GM18520 (cell line): ENCODE results near the gene GNPTAB.
A peak's percentile ranks its signal among the peaks of the same experiment; 100 is the strongest.
"Not testable (repeated sequence)": the region's sequence is repeated elsewhere in the genome, so short reads cannot be mapped to it uniquely, and the experiment has no call there.

Experiments used
- ATAC-seq: cut with Tn5 transposase; IDR thresholded peaks from one replicate; pipeline ENCODE4 v1.9.1; 2021; ENCODE audit not compliant: unreplicated experiment

GNPTAB gene

DNA sequence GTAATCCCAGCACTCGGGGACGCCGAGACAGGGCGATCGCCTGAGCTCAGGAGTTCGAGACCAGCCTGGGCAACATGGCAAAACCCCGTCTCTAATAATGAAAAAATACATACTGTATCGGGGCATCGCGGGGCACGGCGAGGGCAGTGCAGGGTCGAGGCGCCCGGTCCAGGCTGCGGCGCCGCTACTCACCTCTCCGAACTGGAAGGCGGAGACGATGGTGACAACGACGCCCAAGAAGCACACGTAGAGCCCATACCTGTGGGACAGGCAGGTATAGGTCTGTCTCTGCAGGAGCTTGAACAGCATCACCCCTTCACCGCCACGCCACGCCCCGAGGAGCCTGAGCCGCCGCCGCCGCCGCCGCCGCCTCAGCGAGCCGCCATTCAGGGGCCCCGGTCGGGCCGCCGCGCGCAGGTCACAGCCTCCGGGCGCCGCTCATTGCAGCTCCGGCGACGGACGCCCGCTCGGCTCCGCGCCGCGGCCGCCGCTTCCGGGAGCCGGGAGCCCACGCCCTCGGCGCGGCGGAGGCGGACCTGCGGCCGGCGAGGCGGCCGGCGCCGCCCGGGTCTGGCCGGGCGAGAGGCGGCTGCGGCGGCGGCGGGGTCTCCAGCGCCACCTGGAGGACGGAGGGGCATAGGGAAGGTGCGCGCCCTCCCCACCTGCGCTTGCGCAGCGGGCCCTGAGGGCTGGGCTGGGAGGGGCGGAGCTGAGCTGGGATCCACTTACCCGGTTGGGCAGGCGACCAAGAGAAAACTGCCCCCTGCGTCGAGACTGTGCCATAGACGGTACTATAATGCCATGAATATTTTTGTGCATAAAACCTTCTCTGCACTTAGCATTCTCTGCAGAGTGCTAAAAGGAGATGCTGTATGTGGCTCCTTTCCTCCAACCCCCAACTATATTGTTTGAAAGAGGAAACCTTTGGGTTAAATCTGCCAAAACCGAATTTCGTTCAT is at the start of gene GNPTAB:
GNPTAB (minus strand) TSS at position 593 of the 959 bp plus-strand sequence; CDS start at position 309, 284 bp downstream.
- peak; percentile 83 for ATAC-seq

DNA sequence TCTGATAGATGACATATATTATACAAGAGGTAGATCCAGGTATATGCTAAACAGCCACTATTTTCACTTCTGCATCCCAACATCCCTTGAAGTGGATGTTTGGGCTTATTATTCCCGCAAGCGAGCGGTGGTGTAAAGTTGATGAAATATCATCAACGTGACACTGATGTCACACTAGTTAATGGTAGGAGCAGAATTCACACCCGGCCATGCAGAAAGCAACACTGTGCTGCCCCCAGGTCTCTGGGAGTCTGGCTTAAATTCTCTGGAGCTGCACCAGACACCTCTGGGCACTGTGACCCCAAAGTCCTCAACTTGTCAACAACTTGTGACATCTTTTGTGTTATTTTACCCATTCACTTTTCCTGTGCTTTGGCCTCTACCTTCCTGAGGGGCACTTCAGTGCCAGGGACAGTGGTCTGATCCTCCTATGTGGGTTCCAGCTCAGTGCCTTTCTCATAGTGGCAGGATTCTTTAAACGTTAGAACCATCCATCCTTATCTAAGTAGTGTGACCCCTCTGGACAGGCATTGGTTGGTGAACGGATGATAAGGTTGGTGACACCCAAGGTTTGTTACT is 47.6 kb upstream of the GNPTAB start:
- ATAC-seq, result peak; percentile 9

DNA sequence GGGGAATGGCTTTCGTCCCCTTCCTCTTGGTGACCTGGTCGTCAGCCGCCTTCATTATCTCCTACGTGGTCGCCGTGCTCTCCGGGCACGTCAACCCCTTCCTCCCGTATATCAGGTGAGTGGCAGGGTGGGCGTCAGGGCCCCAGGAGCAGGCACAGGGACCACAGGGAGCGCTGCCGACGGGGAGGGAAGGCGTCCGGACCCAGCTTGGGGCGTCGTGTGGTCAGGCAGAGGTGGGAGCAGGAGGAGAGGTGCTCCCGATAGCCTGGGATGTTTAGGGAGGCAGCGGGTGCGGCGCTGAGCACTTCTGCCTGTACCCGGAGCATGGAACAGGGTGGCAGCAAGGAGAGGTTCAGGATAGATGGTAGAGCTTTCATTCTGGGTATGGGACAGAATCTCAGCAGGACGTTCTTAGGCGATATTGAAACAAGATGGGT is 47.1 kb upstream of the GNPTAB start:
- ATAC-seq, result peak; percentile 4

GRCh38 chr12:101876861-101877805 is 46.4 kb upstream of the GNPTAB start, which contains the start of gene DRAM1:
TSS of gene DRAM1 (plus strand) at chr12:101877580. CDS start at chr12:101877790, 210 bp downstream.
- ATAC-seq, result peak; percentile 78

DNA sequence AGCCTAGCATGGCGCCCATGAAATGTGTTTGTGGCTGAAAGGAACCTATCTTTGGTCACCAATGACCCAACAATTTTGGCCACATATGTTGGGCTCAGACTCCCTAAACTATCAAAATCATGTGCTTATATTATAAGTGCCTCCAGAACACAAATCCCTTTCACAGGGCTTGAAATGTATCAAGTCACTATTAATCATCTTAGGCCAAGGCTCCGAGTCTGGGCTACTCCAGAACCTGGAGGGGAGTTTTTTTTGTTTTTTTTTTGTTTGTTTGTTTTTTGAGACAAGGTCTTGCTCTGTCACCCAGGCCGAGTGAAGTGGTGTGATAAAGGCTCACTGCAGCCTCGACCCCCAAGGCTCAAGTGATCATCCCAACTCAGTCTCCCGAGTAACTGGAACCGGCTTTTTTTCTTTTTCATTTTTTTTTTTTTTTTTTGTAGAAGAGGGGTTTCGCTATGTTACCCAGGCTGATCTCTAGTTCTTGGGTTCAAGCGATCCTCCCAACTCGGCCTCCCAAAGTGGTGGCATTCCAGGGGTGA is 45.6 kb upstream of the GNPTAB start:
- no peak for ATAC-seq

GRCh38 chr12:101875162-101875561 is 44.4 kb upstream of the GNPTAB start:
- no peak for ATAC-seq

- no peak for ATAC-seq
Observed at GRCh38 chr12:101870925-101871324, 40.2 kb upstream of the GNPTAB start.

GRCh38 chr12:101867619-101868018 is 36.9 kb upstream of the GNPTAB start:
- ATAC-seq, result not testable (repeated sequence)

DNA sequence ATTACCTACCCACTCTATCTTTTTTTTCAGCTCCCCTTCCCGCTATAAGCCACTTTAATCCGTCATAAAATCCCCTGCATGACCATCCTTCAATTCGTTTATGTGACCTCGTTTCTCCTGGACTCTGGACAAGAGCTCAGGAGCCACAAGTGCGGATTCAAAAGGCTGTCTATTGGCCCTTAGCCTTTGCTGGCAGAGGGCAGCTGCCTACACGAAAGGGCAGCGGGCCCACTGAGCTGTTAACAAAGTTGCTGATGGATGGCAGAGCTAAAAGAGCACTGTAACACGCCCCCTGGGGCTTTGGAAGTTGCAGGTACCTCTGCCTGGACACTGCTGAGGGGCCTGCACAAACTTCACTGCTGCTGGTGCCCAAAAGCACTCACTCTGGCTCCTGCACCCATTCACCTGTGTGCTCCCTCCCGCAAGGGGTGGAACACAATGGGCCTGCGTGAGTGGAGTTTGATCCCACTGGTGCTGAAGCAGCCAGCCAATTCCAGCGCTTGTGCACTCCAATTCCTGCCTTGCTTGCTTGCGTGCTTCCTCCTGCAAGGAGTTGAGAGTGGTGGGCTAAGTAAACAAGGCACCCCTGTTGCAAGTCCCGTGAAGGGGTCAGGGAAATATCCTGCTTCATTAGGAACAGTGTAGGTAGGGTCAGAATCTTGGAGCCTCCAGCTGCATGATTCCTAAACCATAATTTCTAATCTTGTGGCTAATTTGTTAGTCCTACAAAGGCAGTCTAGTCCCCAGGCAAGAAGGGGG is 36.0 kb upstream of the GNPTAB start:
- ATAC-seq, result no peak

- ATAC-seq, result no peak
Observed at GRCh38 chr12:101863981-101864380, 33.2 kb upstream of the GNPTAB start.

DNA sequence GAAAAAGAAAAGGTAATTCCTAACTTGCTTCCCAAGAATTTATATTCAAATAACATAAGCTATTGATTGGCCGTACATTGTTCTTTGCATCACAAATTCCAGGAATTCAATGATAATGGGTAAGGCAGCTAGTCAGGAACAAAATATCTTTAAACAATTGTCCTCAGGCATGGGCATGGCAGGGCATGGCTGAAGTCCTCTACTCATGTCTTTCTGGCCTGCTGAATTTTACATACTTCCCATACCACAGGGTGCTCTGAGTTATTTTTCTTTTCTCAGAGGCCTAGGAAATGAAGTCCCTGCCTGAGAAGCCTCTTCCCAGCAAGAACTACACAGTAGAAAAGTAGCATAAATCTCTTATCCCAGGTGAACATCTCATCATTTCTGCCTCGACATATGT is 31.5 kb upstream of the GNPTAB start:
- ATAC-seq, result no peak

- ATAC-seq, result not testable (repeated sequence)
Observed at GRCh38 chr12:101861688-101862087, 30.9 kb upstream of the GNPTAB start.

DNA sequence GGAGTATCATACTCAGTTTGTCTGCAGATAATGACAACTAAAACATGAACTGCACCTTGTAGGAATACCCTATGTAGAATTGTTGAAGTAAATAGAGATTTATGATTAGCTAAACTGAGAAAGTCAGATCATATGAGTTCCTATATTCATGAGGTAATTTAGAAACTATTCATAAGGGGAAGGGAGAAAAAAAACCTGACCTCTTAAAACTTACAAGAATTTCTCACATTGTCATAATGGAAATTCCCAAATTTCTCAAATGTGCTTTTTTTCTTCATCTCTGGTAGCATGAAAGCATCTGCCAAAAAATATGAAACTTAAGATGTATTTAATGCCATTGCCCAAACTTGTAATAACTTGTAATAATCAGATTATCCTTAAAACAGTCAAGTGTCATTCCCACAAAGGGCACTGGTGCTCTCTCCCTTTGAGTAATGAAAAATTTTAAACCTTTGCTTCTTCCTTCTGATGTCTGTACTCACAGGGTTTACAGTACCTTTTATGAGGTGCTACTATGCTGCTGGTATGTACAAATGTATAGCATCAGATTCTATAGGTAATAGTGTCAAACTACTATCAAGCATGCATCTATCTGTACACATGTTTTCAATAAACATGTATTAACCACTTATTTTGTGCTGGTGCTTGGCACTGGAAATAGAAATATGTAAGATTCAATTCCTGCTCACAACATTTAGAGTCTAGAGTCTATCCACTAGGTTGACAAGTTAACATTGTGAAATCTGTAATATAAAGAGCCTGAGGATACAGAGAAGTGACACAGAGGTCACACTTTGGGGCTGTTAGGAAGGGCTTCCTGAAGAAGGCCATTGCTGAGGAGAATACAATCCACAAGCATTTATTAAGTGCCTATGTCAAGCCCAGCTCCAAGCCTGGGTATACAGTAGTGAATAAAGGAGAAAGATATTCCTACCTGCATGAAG is 29.2 kb upstream of the GNPTAB start:
- ATAC-seq, result peak; percentile 33

DNA sequence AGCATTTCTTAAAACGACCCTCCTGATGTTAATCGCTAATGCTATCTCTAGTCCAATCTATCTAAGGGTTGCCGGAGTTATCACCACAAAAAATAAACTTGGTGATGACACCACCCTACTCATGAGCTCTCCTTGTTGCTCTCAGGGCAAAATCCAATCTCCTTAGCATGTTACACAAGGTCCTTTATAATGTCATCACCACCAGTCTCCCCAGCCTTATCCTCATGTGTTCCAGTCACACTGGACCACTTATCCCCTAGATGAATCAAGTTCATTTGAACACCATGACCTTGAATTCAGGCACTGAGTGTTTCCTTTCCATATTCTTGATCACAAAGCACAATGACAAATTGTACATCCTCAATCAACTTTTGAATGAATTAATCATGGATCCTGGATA is 27.6 kb upstream of the GNPTAB start:
- no peak for ATAC-seq

- ATAC-seq, result peak; percentile 46
Observed at GRCh38 chr12:101857043-101857558, 26.3 kb upstream of the GNPTAB start.

GRCh38 chr12:101856614-101857013 is 25.9 kb upstream of the GNPTAB start:
- not testable (repeated sequence) for ATAC-seq

DNA sequence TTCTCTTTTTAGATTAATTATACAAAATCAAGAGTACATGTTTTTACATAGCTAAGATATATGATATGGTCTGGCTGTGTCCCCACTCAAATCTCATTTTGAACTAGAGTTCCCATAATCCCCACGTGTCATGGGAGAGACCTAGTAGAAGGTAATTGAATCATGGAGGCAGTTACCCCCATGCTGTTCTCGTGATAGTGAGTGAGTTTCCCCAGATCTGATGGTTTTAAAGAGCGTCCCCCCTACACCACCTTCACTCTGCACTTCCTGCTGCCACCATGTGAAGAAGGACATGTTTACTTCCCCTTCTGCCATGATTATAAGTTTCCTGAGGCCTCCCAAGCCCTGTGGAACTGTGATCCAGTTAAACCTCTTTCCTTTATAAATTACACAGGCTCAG is 25.2 kb upstream of the GNPTAB start:
- ATAC-seq, result no peak

GRCh38 chr12:101855364-101855884 is 24.7 kb upstream of the GNPTAB start:
- ATAC-seq, result no peak
